ENCODE data around the gene BCL2.

GRCh38 chr18:63220903-63221302 is 98.7 kb downstream of the BCL2 start:
- TF ChIP-seq NBN (IDR thresholded peaks at IDR 0.05; ENCODE audit: low read depth) (no peak), CTCF (IDR thresholded peaks at IDR 0.05 in 2 of 3, conservative IDR thresholded peaks at IDR 0.05 in 1 of 3; ENCODE audit: insufficient read depth in 2 of 3, low read depth in 1 of 3, low read length in 3 of 3) (no peak), ZNF232 (CRISPR knock-in tag; IDR thresholded peaks at IDR 0.05) (no peak), ATF4 (CRISPR knock-in tag; IDR thresholded peaks at IDR 0.05) (no peak), AFF4 (CRISPR knock-in tag; IDR thresholded peaks at IDR 0.05) (no peak), SLC30A9 (CRISPR knock-in tag; IDR thresholded peaks at IDR 0.05) (no peak), CAMTA2 (CRISPR knock-in tag; conservative IDR thresholded peaks at IDR 0.05) (no peak), TAL1 (IDR thresholded peaks at IDR 0.05) (no peak), ZNF407 (IDR thresholded peaks at IDR 0.05; ENCODE audit: low read depth) (no peak), ZNF274 (IDR thresholded peaks at IDR 0.05; ENCODE audit: borderline replicate concordance, low read depth, low read length) (no peak)

All from K562 (cell line).